ENCODE measurements around the gene CCDC47.
A peak's percentile ranks its signal among the peaks of the same experiment; 100 is the strongest.

The CCDC47 gene

GRCh38 chr17:63783522-63783921 is 10.1 kb upstream of the CCDC47 start:
- no peak for DNase-seq

GRCh38 chr17:63780928-63781327 is 7.5 kb upstream of the CCDC47 start:
- DNase-seq, result no peak

- DNase-seq, result peak; percentile 32
Observed at GRCh38 chr17:63780507-63780906, 7.1 kb upstream of the CCDC47 start.

- no peak for DNase-seq
Observed at GRCh38 chr17:63775420-63775819, 2.0 kb upstream of the CCDC47 start.

GRCh38 chr17:63774969-63775265 is 1.5 kb upstream of the CCDC47 start:
- no peak for DNase-seq

- no peak for DNase-seq
Observed at GRCh38 chr17:63774141-63774968, 958 bp upstream of the CCDC47 start, which contains the start of gene DDX42. Gene DDX42 (plus strand): TSS chr17:63774170. CDS start chr17:63787050, 12,880 bp downstream.

GRCh38 chr17:63772801-63773271 is 561 bp downstream of the CCDC47 start:
- no peak for DNase-seq

GRCh38 chr17:63768433-63768832 is 5.0 kb downstream of the CCDC47 start:
- DNase-seq, result no peak

- DNase-seq, result peak; percentile 53
Observed at GRCh38 chr17:63766754-63767153, 6.6 kb downstream of the CCDC47 start.

GRCh38 chr17:63764716-63765115 is 8.7 kb downstream of the CCDC47 start:
- no peak for DNase-seq

- DNase-seq, result no peak
Observed at GRCh38 chr17:63762161-63763078, 11.0 kb downstream of the CCDC47 start.

GRCh38 chr17:63760771-63761539 is 12.4 kb downstream of the CCDC47 start:
- DNase-seq, result no peak

- DNase-seq, result no peak
Observed at GRCh38 chr17:63758428-63758827, 15.0 kb downstream of the CCDC47 start.

GRCh38 chr17:63754046-63754445 is 19.4 kb downstream of the CCDC47 start:
- DNase-seq, result no peak

GRCh38 chr17:63753215-63753614 is 20.2 kb downstream of the CCDC47 start:
- no peak for DNase-seq

GRCh38 chr17:63752707-63753106 is 20.7 kb downstream of the CCDC47 start:
- no peak for DNase-seq

GRCh38 chr17:63751806-63752205 is 21.6 kb downstream of the CCDC47 start:
- DNase-seq, result no peak

- DNase-seq, result peak; percentile 100
Observed at GRCh38 chr17:63741408-63742173, 31.8 kb downstream of the CCDC47 start, which contains the start of gene STRADA. Gene STRADA (minus strand): TSS chr17:63741799. CDS start chr17:63728369, 13,430 bp downstream.

GRCh38 chr17:63741143-63741407 is 32.3 kb downstream of the CCDC47 start:
- DNase-seq, result no peak

GRCh38 chr17:63740464-63741142 is 32.8 kb downstream of the CCDC47 start:
- DNase-seq, result no peak

- no peak for DNase-seq
Observed at GRCh38 chr17:63735691-63736090, 37.7 kb downstream of the CCDC47 start.

GRCh38 chr17:63722403-63722802 is 51.0 kb downstream of the CCDC47 start:
- DNase-seq, result no peak

All from NCI-H1436 (cell line).